Panc1 (cell line): Measurements from ENCODE around the gene TSSK1B. TPM values are rescaled to one million over a fixed set of nuclear protein-coding genes. Genes with fewer than 3 reads are reported as not detected.
A peak's percentile ranks its signal among the peaks of the same experiment; 100 is the strongest.

Experiments used
- ATAC-seq: fragments of 200-7000 bp; cut with Tn5 transposase; 2 replicates; pipeline ENCODE4 v1.9.1; 2020; ENCODE audit warnings: mild to moderate bottlenecking, moderate library complexity
- Bru-seq: library from RNA; stranded (reverse); fragments of 400-500 nt; gene quantifications from one replicate; lab custom pipeline; 2021; lab: Mats Ljungman, UMichigan
- BruChase-seq, 2 experiments: library from RNA; stranded (reverse); fragments of 400-500 nt; gene quantifications; one replicate each; lab custom pipeline; 2021; lab: Mats Ljungman, UMichigan
- BruUV-seq: library from RNA; stranded (reverse); fragments of 400-500 nt; replicated peaks from 2 replicates; lab custom pipeline; 2021; lab: Mats Ljungman, UMichigan
- CTCF ChIA-PET: fragments of 300-600 bp; sonication (Branson Sonifier 250); formaldehyde crosslinking; loops from one replicate; lab custom pipeline; 2022; ENCODE audit warnings: antibody characterized with exemption; lab: Charles Lee
- POLR2A ChIA-PET: fragments of 300-600 bp; sonication (Branson Sonifier 250); formaldehyde crosslinking; loops from one replicate; lab custom pipeline; 2022; ENCODE audit warnings: antibody characterized with exemption; lab: Charles Lee
- DNase-seq: peaks from one replicate; pipeline ENCODE4 v3.0.0-alpha.2; 2010; ENCODE audit warnings: low read depth, low spot score
- H3K27ac ChIP-seq: 2 replicates; pipeline ENCODE4 v1.5.1; 2011; ENCODE audit warnings: mild to moderate bottlenecking, low read length, inconsistent platforms
- H3K27me3 ChIP-seq: fragments of 200-500 bp; sonication (Bioruptor generic); 2 replicates; pipeline ENCODE4 v1.6.0; 2014; ENCODE audit warnings: low read length, inconsistent platforms; ENCODE audit not compliant: control insufficient read depth, insufficient read depth
- H3K36me3 ChIP-seq: fragments of 200-500 bp; sonication (Bioruptor generic); 2 replicates; pipeline ENCODE4 v1.5.1; 2014; ENCODE audit warnings: inconsistent platforms, mild to moderate bottlenecking, low read length, moderate library complexity; ENCODE audit not compliant: control insufficient read depth, insufficient read depth
- H3K4me1 ChIP-seq: 2 replicates; pipeline ENCODE4 v1.5.1; 2011; ENCODE audit warnings: inconsistent platforms, mild to moderate bottlenecking, low read length, moderate library complexity; ENCODE audit not compliant: control insufficient read depth, insufficient read depth
- H3K4me3 ChIP-seq, 2 experiments: 2 replicates each; pipeline ENCODE4 v1.5.1; 2011 to 2012; ENCODE audit warnings: low read depth in 2 of 2, low read length in 2 of 2, mild to moderate bottlenecking in 2 of 2, inconsistent platforms in 1 of 2, moderate library complexity in 1 of 2
- H3K9me3 ChIP-seq: fragments of 200-500 bp; sonication (Bioruptor generic); 2 replicates; pipeline ENCODE4 v1.5.1; 2014; ENCODE audit warnings: low read depth, mild to moderate bottlenecking, inconsistent platforms, low read length, moderate library complexity; ENCODE audit not compliant: control insufficient read depth, insufficient read depth
- CTCF ChIP-seq: fragments of 450-650 bp; IDR thresholded peaks from 2 replicates; pipeline ENCODE4 v1.5.1; 2017; ENCODE audit warnings: mild to moderate bottlenecking
- POLR2AphosphoS5 ChIP-seq: IDR thresholded peaks from 2 replicates; pipeline ENCODE4 v1.6.1; 2012; ENCODE audit warnings: mild to moderate bottlenecking, low read depth, low read length, moderate library complexity
- REST ChIP-seq, 2 experiments: IDR thresholded peaks; 2 replicates each; pipeline ENCODE4 v1.6.1; 2011 to 2012; ENCODE audit warnings: low read depth in 2 of 2, control low read depth in 1 of 2, low read length in 1 of 2, mild to moderate bottlenecking in 1 of 2, moderate library complexity in 1 of 2; ENCODE audit not compliant: insufficient read depth in 1 of 2
- SIN3A ChIP-seq: IDR thresholded peaks from 2 replicates; pipeline ENCODE4 v1.6.1; 2012; ENCODE audit warnings: low read depth, mild to moderate bottlenecking, low read length, moderate library complexity, borderline replicate concordance; ENCODE audit not compliant: insufficient read depth
- TCF7L2 ChIP-seq: IDR thresholded peaks from 2 replicates; pipeline ENCODE4 v1.6.1; 2011; ENCODE audit warnings: mild to moderate bottlenecking, low read depth, low read length, inconsistent platforms
- in situ Hi-C: cut with HindIII; loops from 2 replicates; pipeline ENCODE4 v1.10.0; 2016; ENCODE audit warnings: low sequenced_read_pairs, low pct_unique_long_range_greater_than_20kb
- intact Hi-C: fragments of 100-400 bp; cut with micrococcal nuclease; formaldehyde crosslinking; loops from one replicate; pipeline ENCODE4 v1.10.0; 2022; ENCODE audit not compliant: unreplicated experiment
- long read RNA-seq: library from polyadenylated mRNA; unstranded; transcript quantifications from one replicate; pipeline ENCODE4 v2.0.0, GENCODE V29; 2021; ENCODE audit not compliant: unreplicated experiment
- polyA plus RNA-seq: library from polyadenylated mRNA; unstranded; fragments of >200 nt; gene quantifications from one replicate; pipeline ENCODE4 v1.2.1, GENCODE V29; 2012; ENCODE audit warnings: missing spikeins; ENCODE audit not compliant: insufficient read length
- total RNA-seq: library from RNA; stranded (reverse); gene quantifications from one replicate; pipeline ENCODE4 v1.2.1, GENCODE V29; 2021; ENCODE audit not compliant: unreplicated experiment

Gene TSSK1B
- total RNA-seq (not detected), Bru-seq, nascent RNA (percentile 17 among the genes with signal in this experiment), BruChase-seq, experiment 1, labeled RNA remaining after a 2-hour chase (not detected), BruChase-seq, experiment 2, labeled RNA remaining after a 6-hour chase (not detected)
- not detected for polyA plus RNA-seq
- long read RNA-seq: 0 reads

- no TSS peak for BruUV-seq
- Histone ChIP-seq H3K36me3 (no peaks in the 10 kb centered on the region), H3K27me3 (peaks cover 2% of the 10 kb centered on the region; the same call in 1 of the 2 replicates), H3K27ac (no peak within 1 kb of the TSS), H3K4me3 (no peak within 1 kb of the TSS), H3K9me3 (no peaks in the 10 kb centered on the region), H3K4me1 (no peaks in the 10 kb centered on the region)
- no peak for ATAC-seq
- in situ Hi-C loops: no loop called here
- intact Hi-C loops: no loop called here
- no peak for DNase-seq
- CTCF ChIA-PET: no interaction called here
- POLR2A ChIA-PET: no interaction called here
- no peak for TF ChIP-seq TCF7L2
- no peak for TF ChIP-seq SIN3A
- TF ChIP-seq POLR2AphosphoS5: no peak
Measured at GRCh38 chr5:113434889-113435288, at the start of gene TSSK1B. Gene TSSK1B (minus strand): TSS chr5:113434989. CDS start chr5:113434839, 150 bp downstream.

- Histone ChIP-seq H3K27ac (no peak overlapping the region), H3K4me3 (no peak overlapping the region), H3K9me3 (no peaks in the 10 kb centered on the region), H3K4me1 (no peaks in the 10 kb centered on the region), H3K27me3 (peaks cover 11% of the 10 kb centered on the region), H3K36me3 (no peaks in the 10 kb centered on the region)
- BruUV-seq: no TSS peak
- intact Hi-C loops: no loop called here
- ATAC-seq (no peak), DNase-seq (no peak)
- in situ Hi-C loops: no loop called here
- TF ChIP-seq CTCF: no peak
- CTCF ChIA-PET: no interaction called here
- POLR2A ChIA-PET: no interaction called here
Measured at GRCh38 chr5:113480243-113480642, 45.5 kb upstream of the TSSK1B start.

GRCh38 chr5:113478691-113479090 lies 43.9 kb upstream of the TSSK1B start:
- BruUV-seq: no TSS peak
- ATAC-seq (no peak), DNase-seq (no peak)
- intact Hi-C loops: no loop called here
- ChIA-PET CTCF (no interaction called here), POLR2A (no interaction called here)
- peaks cover 4% of the 10 kb centered on the region; the same call in 1 of the 2 replicates for H3K27me3 ChIP-seq
- H3K36me3 ChIP-seq: no peaks in the 10 kb centered on the region
- no peaks in the 10 kb centered on the region for H3K9me3 ChIP-seq
- in situ Hi-C loops: no loop called here
- no peak overlapping the region for H3K27ac ChIP-seq
- no peak for TF ChIP-seq TCF7L2
- TF ChIP-seq POLR2AphosphoS5: no peak
- TF ChIP-seq CTCF: no peak
- TF ChIP-seq SIN3A: no peak
- TF ChIP-seq REST (IDR thresholded peaks at IDR 0.05; ENCODE audit: insufficient read depth in 1 of 2, low read depth in 2 of 2, low read length in 1 of 2): no peak
- H3K4me1 ChIP-seq: no peaks in the 10 kb centered on the region
- H3K4me3 ChIP-seq: no peak overlapping the region
